Hepatic stellate cell (primary cell): Measurements from ENCODE around the gene MAST4.

Experiments
- DNase-seq: peaks from one replicate; pipeline ENCODE4 v3.0.0; 2011; ENCODE audit warnings: low spot score

Gene MAST4

DNA sequence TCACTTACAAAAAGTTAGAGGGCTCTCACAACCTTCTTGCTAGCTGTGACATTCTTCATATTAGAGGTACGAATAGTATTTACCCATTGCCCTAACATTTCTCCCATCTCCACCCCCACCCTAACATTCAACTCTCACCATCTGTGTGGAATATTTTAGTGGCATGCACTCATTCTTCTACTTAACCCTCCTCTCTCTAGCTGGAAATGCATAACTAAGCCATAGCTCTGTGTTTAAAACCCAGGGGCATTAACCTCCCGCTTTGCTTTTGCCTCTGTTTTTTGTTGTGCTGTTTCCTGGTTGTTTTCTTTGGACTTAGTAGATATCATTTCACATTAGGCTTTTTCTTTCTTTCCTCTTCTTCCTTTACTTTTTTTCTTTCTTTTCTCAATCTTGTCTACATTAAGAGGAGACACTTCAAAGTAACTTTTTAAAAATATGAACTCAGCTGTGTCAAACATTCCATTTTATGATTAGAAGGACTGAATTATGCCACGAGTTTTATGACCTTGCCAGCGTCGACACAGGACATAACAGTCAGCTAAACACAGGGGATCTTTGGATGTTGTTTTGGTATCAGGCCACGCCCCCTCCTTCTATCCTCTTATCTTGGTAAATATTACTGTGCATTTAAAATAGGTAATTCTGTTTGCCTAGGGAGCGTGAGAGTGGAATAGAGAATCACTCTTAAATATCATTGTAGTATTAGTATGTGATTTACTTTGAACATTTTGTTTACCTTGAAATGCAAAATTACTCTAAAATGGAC lies 364.4 kb downstream of the MAST4 start:
- DNase-seq: no peak

DNA sequence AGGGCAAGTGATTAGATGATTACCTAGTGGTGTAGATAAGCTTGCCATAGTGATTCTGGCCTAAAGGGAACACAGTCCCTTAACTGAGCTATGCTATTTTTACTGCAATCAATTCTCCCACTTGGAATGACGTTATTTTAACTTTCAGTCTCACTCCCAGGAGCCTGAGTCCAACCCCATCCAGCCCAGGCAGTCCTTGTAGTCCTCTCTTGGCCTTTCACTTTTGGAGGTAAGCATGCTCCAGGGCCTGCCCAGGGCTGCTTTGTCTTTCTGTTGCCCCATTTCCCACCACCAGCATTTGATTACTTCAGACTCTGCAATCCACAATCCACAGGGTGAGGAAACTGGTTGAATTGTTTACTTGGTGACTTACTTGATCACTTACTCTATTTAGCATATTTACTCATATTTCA lies 367.4 kb downstream of the MAST4 start:
- no peak for DNase-seq

DNA sequence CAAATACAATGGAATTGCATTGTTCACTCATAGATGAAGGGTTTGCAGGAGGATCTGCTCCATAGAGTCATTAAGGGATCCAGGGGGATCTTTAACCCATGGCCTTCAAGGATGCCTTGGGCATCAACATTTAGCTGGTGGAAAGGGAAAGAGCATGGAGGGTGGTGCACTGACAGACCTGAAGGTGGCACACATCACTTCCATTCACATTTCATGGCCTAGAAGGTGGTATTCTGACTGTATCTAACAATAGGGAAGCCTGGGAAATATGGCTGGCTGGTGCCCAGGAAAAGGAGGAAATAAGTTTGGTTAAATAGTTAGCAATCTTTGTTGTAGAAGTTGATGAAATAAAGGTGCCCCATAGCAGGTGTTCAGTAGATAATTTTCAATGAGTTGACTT lies 370.2 kb downstream of the MAST4 start:
- DNase-seq: no peak

DNA sequence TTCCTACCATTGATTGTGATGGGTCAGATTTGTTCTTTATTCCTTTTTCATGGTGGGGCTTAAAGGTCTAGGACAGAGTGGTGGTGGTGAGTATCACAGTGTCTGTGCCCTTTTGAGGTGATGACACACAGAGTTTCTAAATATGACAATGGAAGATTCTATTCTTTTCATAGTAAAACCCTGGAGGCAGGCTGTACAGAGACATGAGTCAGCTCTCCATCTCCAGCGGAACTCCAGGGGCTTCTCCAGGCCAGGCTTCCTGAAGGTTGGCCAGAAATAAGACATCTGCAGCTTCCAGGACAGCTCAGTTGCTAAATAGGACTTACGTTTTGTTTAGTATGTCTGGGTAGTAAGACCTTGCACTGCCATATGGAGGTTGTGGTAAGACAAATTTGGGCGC lies 370.9 kb downstream of the MAST4 start:
- peak; percentile 12 for DNase-seq

DNA sequence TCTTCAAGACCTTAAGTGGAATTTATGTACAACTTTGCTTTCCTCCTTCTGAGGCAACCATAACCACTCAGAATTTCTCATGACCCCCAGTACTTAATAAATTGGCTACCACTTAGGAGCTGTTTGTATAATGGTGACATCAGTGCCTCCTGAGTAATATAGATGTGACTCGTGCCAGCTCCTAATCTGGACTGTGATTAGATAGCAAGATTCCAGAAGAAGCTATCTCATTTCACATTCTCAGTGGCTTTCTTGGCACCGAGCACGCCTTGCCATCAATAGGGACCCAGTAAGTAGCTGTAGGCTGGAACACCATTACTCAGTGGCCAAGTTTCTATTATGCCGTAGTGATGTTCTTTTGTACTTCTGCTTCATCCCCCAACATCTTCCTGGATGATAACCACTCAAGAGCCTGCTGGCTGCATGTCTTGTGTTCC lies 371.7 kb downstream of the MAST4 start:
- no peak for DNase-seq

DNA sequence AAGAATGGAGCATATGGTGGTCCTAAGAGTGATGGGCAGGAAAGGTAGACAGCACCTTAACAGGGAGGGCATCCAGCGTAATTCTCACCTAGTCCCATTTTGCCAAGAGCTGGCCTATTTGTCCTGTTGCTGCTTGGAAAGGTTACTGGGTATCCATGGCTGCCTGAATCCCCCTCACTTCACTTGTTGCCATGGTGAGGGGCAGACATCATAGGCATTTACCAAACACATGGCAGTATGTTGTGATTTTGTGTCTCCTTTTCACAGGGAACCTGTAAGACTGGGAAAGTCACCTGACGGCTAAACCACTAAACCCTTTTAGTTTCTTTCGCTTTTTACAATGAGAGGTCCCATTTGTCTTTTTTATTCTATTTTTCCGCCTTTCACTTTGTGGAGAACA lies 373.3 kb downstream of the MAST4 start:
- DNase-seq: no peak

DNA sequence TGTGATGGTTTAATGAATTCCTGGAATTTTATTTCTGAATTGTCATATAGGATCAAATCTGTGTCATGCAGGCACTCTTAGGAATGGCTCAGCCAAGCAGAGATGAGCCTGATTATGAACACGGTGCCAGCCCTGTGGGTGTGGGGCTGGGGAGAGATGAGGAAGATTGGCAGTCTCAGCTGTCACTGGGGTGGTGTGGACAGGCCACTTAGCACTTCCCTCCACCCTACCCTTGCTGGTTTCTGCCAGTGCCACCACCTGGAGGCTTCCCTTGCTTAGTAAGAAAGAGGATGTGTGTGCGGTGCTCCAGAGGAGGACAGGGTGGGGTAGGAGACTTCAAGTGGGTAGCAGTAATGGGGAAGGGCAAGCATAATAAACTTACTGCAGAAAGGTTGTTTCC lies 373.8 kb downstream of the MAST4 start:
- no peak for DNase-seq

DNA sequence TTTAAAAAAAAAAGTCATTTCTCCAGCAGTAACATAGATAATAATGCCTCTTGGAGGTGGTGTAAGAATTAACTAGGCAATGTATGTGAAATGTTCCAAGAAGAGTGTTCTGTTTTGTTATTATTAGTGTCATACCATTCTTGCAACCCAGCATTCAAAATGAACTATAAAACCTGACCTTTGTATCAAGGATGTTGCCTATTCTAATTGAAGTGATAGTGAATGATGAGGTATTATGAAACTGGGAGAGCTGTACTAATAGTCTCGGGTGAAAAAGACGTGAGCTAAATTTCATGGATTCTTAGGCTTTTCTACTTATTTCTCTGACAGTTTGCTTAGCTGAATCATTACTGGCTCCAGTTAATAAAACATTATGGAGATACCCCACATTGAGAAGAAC lies 375.8 kb downstream of the MAST4 start:
- DNase-seq: no peak

DNA sequence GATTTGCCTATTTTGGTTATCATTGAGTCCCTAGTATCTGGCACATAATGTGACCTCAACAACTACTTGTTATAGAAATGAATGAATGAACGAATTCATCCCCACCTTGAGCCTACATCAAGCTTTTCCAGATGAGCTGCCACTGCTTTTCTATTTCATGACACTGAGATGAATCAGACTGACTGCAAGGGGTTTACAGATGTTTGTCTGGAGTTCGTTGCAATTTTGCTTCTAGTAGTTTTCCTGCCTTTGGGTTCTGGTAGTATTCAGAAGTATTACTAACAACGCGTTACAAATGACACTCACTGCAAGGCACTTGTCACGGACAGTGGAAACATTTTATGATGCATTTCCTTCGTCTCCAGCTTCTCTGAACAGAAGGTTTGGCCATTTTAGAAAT lies 378.1 kb downstream of the MAST4 start:
- DNase-seq: no peak

DNA sequence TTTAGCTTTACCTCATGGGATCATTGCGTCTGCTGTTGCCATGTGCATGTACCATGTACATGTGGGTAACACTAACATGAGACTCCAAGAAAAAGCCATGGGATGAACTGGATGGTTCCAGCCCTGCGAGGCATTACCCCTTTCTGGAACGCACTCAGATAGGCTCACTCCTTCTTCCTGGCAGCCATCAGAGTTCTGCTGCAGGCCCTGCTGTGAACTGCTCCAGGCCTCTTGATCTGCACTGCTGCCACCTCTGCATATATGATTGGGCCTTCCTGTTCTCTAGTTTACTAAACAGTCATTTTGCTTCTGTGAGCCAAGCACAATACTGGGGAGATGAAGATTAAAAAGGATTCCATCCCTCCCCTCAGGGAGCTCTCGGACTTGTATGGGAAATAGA lies 379.9 kb downstream of the MAST4 start:
- no peak for DNase-seq

DNA sequence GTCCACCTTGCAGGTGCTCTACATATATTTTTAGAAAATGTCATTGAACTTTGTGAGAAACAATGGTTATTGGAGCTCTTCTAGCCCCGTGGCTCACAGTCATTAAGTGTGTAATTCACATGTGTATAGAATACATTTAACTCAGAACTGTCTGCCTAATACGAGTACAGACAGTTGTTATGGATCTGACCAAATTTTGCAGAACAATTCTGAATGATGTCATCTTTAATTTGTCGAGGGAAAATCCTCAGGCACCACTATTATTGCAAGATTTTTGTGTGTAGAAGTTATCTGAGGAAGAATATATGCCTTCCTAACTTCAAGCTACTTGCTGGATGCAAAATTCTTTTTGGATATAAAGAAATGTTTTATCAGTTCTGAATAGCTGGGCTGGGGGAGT lies 383.5 kb downstream of the MAST4 start:
- DNase-seq: no peak

DNA sequence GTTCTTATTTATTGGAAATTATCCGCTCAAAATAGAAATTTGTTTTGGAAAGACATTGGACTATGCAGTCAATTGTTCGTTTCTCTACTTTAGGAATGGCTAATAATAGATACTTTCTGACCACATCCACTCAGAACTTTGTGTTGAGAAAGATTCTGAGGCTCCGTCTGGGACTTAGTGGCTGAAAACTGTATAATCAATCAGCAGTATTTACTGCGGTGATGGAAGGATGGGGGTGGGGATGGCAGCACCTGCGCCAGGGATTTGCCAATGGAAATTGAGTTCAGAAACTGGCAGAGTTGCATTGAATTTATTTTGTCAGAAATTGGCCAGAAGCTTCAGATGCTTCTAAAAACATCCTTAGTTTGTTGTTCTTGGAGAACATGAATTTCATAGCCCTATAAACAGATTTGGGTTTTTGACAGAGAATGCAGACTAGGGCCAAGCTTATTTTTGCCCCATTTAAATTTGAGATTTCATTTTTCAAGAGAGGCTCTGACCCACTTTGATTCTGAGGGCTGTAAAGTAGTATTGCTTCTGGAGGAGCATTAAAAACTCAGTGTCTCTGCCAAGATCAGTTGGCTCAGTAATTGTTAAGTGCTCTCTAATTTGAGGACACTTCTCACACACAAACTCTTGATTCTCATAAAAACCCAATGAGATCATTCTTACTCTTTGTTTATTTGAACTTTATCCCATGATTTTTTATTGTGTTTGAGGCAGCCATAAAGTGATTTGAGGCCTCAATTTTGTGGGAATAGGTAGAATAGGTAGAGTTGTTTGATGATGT lies 385.3 kb downstream of the MAST4 start:
- no peak for DNase-seq

DNA sequence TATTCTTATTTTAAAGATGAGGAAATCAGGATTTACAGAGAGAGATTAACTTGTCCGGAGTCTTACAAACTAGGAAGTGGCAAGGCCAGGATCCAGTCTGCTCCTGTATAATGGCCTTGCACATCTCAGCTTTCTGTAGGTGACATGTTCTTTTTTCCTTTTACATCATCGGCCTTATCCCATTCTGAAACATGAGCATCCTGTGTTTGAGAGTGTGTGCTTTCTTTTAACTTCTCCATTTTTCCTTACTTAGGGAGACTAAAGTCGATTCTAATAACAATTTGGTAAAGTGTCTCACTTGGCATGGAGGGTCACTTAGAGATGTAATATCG lies 385.8 kb downstream of the MAST4 start:
- DNase-seq: no peak

DNA sequence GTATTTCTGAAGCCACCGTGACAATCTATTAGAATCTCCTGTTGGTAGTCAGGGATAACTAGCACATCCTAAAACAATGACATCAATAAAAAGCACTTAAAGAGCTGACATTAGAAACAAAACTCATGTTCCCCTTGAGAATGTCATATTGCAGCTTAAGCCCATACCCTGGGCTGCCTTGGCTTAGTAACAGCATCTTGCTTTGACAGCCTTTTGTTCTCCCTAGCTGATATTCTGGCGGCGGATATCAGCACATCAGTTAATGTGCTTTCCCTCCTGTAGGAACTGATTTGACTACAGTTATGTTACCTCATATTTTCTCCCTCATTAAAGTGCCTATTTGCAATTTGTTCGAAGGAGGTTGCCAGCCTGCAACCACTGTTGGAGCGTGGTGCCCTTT lies 386.3 kb downstream of the MAST4 start:
- no peak for DNase-seq

DNA sequence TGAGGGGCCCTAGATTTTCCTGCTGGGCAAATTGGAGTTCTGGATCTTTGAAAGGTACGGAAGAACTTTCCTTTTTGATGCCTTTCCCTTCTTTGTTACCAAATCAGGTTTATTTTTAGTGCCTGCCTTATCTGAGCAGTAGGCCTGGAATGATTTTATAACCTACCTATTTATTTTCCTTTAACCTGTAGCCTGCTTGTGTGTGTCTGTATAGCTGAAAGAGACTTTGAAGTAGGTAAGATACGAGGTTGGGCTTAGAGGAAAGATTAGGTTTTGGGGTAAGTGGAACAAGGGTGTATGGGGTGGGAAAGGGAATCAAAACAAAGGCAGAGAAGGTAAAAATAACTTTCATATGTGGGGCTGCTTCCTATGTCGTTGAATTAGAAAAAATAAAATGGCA lies 389.2 kb downstream of the MAST4 start:
- DNase-seq: no peak

DNA sequence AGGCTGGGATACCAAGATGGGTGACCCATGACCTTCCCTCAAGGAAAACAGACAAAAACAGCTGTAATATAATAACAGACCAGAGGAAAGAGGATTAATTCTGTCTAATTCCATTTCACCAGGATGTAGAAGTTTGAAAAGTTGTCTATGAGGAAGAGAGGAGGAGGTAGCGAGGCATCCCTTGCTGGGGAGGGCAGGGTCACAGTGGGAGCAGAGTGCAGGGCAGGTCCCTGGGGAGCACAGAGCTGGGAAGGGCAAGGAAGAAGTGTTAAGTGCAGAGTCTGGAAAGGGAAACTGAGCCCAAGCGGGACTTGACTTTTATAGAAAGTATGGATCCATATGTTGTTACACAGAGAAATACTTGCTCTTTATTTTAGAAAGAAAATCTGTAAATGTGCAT lies 389.8 kb downstream of the MAST4 start:
- no peak for DNase-seq

DNA sequence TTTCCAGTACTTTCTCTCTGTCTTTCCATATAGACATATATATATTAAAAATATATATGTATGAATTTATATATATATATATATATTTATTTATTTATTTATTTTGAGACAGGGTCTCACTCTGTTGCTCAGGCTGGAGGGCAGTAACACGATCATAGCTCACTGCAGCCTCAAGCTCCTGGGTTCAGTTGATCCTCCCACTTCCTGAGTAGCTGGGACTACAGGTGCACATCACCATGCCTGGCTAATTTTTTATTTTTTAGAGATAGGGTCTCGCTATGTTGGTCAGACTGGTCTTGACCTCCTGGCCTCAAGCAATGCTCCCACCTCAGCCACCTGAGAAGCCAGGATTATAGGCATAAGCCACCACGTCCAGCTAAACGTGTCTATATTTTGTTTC lies 390.3 kb downstream of the MAST4 start:
- no peak for DNase-seq

DNA sequence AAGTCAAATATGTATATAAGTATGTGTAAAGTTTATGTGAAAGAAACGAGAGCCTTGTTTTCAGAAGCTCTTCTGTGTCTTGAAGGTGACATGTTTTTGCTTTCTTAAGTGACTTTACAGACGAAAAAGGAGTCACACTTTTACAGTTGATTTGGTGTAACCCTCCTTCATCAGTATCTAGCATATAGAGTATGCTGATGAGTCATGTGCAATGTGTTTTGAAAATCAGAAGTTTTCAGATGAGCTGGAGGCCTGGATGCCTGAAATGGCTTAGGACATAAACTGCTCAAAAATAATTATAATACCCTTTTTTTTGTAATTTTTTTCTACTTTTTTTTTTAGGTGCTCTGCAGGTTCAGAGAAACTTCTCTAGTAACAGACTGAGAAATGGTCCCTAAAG lies 390.9 kb downstream of the MAST4 start:
- DNase-seq: no peak

DNA sequence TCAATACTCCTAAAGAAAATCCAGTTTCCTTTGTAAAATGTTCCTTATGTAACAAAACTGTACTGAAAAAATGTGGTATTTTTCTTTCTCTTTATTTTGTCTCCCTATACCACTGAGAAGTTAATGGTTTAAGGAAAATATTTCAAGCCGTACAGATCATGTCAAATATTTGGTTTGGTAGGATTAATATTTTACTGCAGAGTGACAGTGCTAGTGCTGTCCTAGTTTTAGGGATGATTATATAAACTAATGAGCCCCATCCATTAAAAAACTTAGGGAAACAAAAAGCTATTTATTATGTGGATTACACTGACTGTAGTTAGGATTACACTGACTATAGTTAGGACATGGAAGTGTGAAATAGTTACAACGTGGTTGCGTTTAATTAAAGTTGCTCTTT lies 391.3 kb downstream of the MAST4 start:
- DNase-seq: no peak

DNA sequence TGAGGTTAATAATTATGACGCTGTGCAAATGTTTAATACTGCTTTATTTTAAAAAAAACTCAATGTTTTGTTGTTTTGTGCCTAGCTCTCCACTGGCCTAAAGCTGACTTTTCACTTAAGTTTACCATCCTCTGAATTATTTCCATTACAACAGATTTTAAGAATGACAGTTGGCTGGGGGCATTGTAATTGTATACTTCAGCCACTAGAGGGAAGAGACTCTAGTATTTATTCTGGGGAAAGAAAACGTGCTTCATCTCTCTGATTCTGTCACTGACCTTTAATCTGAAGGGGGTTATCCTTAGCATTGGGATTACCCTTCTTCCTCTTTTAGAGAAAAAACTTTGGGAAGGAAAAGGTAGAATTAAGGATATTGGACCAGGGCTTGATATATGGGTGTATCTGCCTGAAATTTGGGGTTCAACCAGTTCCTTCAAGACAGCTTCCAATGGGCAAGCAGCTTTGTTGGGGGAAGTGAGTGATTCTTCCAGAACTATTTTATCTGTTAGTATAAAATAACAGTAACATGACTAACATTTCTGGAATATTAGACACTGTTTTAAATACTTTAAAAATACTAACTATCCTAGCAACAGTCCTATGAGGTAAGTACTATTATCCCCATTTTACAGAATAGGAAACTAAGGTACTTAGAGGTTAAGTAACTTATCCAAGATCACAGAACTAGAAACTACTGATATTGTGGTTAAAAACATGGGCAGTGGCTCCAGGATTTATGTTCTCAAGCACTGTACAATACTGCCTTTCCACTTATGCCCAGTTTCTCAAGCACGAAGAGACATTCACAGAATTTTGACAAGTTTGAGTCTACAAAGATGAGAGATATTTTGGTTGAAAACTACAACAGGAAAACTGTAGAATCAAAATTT lies 392.0 kb downstream of the MAST4 start:
- DNase-seq: no peak

DNA sequence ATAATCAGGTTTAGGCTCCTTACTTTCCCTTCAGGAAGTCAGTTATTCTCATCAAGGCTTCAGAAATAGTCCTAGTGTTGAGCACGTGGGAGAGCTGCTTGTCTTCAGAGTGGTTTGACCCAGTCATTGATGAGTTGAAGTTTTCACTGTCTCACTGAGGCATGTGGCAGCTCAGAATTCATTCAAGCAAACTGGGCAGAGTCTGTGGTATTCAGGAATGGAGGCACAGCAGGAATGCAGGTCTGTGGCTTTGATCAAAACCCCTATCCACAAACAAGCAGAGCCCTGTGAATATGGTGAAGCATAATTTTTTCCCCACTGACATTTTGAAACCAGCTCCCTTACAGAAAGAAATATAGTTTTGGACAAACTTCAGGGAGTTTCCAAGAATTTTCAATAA lies 393.1 kb downstream of the MAST4 start:
- DNase-seq: no peak

DNA sequence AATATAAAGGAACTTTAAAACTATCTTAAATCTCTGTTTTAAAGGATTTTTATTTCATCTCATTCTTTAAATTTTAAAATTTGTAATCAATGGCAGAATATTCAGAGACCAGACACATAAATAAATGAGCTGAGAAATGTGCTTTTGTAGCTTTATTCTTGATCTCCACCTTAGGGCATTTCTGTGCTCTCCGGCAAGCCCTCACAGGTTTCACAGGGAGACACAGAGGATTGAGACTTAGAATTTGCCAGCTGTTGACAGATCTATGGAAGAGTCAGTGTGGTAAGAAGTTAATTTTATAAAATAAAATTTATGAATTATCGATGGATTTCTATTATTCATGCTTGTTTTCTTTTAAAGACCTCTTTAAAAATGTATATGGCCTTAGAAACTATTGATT lies 393.6 kb downstream of the MAST4 start:
- DNase-seq: no peak

DNA sequence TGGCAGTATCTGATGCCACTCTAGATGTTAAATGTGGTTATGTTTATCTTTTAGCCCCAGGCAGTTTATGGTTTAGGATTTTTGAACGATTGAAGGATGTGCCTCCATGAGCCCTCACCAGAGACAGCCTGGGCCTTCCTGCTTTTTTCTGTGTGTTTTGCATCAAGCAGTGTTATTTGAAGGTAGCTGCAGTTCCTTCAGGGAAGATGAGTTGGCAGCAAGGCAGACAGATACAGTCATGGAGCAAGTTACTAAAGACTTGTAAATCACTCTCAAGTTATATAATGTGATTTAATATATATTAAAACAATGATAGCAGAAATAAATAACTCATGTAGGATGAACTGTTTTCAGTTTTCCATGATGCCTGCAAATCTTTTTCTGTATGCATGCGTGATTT lies 395.6 kb downstream of the MAST4 start:
- no peak for DNase-seq
